ENCODE results near the gene DNER.

DNER gene

GRCh38 chr2:229571243-229571642 is 143.1 kb downstream of the DNER start:
- no peak for TF ChIP-seq CTCF (IDR thresholded peaks at IDR 0.05; ENCODE audit: low read depth, low read length)
- DNase-seq (ENCODE audit: extremely low read depth, low read depth): no peak

DNA sequence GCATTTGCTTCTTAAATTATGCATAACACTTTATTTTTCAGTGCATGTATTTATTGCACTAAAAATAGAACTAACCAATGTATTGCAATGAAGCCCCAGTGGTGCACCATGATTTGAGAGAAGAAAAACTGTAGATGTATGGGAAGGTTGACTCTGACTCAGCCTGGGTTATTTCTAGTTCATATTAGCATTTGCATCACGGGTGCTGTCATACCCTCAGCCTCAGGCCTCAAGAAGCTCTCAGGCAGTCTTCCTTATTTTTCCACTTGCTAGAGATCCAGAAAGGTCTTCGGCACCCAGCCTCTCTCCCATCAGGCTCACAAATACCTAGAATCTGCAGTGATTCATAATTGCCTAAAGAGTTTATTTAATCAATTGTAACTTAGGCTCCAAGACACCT is 148.0 kb downstream of the DNER start:
- DNase-seq (ENCODE audit: extremely low read depth, low read depth): no peak
- TF ChIP-seq CTCF (IDR thresholded peaks at IDR 0.05; ENCODE audit: low read depth, low read length): no peak

GRCh38 chr2:229564300-229564907 is 150.0 kb downstream of the DNER start:
- no peak for DNase-seq (ENCODE audit: extremely low read depth, low read depth)
- TF ChIP-seq CTCF (IDR thresholded peaks at IDR 0.05; ENCODE audit: low read depth, low read length): no peak

DNA sequence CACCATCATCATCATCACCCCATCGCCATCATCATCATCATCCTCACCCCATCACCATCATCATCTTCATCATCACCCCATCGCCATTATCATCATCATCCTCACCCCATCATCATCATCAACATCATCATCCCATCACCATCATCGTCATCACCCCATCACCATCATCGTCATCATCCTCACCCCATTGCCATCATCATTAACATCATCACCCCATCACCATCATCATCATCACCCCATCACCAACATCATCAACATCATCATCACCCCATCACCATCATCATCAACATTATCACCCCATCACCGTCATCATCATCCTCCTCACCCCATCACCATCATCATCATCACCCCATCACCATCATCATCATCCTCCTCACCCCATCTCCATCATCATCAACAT is 151.0 kb downstream of the DNER start:
- DNase-seq (ENCODE audit: extremely low read depth, low read depth): no peak
- no peak for TF ChIP-seq CTCF (IDR thresholded peaks at IDR 0.05; ENCODE audit: low read depth, low read length)

DNA sequence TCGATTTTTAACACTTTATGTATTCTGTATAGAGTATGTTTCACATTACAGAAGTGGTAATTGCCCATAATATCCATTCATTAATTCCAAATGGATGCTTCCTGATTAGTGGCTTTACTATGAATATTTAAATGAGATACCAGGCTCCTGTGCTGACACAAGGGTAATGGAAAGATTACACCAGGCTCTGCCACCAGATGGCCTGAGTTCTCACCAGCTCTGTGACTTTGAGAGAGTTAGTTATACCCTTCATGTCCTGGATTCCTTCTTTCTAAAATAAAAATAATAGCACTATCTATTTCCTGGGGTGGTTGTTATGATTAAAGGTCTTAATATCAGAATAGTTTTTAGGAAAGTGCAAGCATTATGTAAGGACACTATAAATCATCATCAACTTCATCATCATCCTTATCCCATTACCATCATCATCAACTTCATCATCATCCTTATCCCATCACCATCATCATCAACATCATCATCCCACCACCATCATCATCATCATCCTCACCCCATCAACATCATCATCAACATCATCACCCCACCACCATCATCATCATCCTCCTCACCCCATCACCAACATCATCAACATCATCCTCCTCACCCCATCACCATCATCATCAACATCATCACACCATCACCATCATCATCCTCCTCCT is 151.8 kb downstream of the DNER start:
- no peak for TF ChIP-seq CTCF (IDR thresholded peaks at IDR 0.05; ENCODE audit: low read depth, low read length)
- no peak for DNase-seq (ENCODE audit: extremely low read depth, low read depth)

DNA sequence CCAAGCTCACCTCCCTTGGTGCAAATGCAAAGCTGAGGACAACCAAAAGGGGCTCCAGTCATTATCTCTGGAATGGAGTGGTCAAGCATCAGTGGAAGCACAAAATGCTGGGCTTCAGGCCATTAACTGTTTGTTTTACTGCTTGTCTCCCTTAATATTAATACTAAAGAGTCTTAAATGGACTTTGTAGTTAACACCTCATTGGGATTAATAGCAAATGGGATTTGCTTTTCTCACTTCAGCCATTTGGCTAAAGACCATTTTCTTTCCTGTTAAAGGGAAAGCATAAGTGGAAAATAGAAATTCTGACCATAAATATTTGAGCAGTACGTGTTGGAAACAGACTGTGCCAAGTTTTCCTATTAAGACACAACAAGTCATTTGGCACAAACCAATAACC is 154.4 kb downstream of the DNER start:
- TF ChIP-seq CTCF (IDR thresholded peaks at IDR 0.05; ENCODE audit: low read depth, low read length): no peak
- no peak for DNase-seq (ENCODE audit: extremely low read depth, low read depth)

- TF ChIP-seq CTCF (IDR thresholded peaks at IDR 0.05; ENCODE audit: low read depth, low read length): no peak
- no peak for DNase-seq (ENCODE audit: extremely low read depth, low read depth)
These were observed 161.3 kb downstream of the DNER start for GRCh38 chr2:229553091-229553490.
